Hematopoietic multipotent progenitor cell treated with erythropoietin and hydrocortisone succinate and interleukin-3 and kit ligand, for 4 days (in vitro differentiated cells): ENCODE data around the gene PALLD.
A peak's percentile ranks its signal among the peaks of the same experiment; 100 is the strongest.
"Not testable (repeated sequence)": the region's sequence is repeated elsewhere in the genome, so short reads cannot be mapped to it uniquely, and the experiment has no call there.

Experiments
- DNase-seq: peaks from one replicate; pipeline ENCODE4 v3.0.0-alpha.2; 2015

The PALLD gene

GRCh38 chr4:168496834-168497233, at the start of gene PALLD:
TSS of gene PALLD (plus strand) at chr4:168497052.
- DNase-seq = no peak

DNA sequence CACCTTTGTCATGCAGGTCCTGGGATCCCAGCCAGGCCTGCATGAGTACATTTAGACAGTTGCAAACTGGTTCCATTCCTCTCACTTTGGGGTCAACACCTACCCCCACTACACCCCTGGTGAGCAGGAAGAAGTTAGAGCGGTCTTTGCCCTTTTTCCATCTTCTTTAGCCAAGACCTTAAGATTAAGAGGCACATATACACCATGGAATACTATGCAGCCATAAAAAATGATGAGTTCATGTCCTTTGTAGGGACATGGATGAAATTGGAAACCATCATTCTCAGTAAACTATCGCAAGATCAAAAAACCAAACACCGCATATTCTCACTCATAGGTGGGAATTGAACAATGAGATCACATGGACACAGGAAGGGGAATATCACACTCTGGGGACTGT, 47.8 kb upstream of the PALLD start:
- not testable (repeated sequence) for DNase-seq

DNA sequence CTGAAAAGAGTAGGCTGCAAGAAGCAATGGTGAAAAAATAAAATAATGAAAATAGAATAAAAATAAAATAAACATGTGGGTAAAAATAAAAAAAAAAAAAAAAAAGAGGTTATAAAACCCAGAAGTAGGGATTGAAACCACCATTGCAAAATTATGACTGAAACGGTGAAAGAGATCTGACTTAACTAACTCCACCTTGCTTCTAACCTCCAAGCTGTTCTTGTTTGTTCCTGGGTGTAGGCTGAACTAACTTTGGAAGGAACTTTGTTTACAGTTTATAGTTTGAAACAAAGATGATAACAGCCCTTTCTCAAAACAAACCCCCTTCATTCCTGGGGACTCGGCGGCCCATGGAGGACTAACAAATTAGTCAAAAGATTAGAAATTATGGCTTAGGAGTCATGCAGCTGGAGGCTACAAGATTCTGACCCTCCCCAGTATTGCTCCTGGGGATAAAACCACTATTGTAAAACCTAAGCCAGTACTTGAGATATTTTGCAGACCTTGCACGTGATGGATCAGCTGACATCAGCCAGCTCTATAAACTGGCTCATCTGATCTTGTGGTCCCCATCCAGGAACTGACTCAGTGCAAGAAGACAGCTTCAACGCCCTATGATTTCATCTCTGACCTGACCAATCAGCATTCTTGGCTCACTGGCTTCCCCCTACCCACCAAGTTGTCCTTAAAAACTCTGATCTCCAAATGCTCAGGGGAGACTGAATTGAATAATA, 47.0 kb upstream of the PALLD start:
- DNase-seq = peak; percentile 57

- DNase-seq = no peak
Measured at GRCh38 chr4:168451331-168451730, 45.5 kb upstream of the PALLD start.

- DNase-seq = peak; percentile 22
Measured at GRCh38 chr4:168451744-168452390, 45.0 kb upstream of the PALLD start.

GRCh38 chr4:168453146-168453545, 43.7 kb upstream of the PALLD start:
- no peak for DNase-seq

- DNase-seq = not testable (repeated sequence)
Measured at GRCh38 chr4:168458256-168458655, 38.6 kb upstream of the PALLD start.

DNA sequence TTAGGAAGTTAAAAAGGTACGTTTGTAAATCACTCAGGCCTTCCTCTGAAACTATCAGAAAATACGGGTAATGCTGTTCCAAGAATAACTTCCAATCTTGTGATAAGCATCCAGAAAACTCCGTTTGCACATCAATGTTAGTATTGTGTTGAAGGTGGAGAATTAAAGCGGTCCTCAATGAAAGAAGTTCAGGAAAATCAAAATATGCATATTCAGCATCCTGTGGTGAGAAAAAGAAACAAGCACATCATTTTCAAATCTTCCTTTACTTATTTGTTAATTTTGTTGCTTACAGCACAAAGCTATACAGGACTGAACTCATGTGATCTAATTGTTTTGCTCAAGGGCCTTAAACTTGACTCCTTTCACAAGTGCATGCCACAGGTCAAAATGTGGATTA, 35.0 kb upstream of the PALLD start:
- no peak for DNase-seq

DNA sequence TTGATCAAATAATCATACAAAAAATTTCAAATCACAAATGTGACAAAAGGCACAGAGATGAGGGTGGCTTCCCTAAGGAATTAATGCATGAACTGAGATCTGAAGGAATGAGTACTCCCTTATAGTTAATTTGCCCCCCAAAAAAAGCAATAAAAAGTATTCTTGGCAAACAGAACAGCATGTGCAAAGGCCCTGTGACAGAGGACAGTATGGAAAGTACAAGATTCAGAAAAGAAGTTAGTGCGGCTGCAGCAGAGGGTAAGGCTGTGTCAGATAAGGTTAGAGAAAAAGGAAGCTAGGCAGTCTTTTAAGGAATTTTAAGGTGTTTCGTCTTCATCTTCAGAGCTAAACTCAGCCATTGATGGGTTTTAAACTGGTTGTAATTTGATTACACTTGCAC, 23.9 kb upstream of the PALLD start:
- DNase-seq = no peak

- DNase-seq = no peak
Measured at GRCh38 chr4:168474660-168475320, 22.1 kb upstream of the PALLD start.

GRCh38 chr4:168475745-168476144, 21.1 kb upstream of the PALLD start:
- peak; percentile 29 for DNase-seq

DNA sequence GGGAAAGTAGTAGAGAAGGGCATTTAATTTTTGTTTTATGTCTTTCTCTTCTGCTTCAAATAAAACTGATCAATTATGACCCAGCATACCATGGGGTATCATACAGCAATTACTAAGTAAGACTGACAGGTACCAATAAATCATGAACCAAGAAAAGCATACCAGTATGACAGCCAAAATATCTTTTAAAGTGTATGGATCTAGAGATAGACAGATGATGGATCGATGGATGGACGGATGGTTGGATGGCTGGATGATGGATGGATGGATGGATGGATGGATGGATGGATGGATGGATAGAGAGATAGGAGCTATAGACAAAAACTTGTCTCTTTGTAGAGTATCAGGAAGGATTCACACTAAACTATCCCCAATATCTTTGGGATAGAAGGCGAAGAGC, 18.0 kb upstream of the PALLD start:
- no peak for DNase-seq

DNA sequence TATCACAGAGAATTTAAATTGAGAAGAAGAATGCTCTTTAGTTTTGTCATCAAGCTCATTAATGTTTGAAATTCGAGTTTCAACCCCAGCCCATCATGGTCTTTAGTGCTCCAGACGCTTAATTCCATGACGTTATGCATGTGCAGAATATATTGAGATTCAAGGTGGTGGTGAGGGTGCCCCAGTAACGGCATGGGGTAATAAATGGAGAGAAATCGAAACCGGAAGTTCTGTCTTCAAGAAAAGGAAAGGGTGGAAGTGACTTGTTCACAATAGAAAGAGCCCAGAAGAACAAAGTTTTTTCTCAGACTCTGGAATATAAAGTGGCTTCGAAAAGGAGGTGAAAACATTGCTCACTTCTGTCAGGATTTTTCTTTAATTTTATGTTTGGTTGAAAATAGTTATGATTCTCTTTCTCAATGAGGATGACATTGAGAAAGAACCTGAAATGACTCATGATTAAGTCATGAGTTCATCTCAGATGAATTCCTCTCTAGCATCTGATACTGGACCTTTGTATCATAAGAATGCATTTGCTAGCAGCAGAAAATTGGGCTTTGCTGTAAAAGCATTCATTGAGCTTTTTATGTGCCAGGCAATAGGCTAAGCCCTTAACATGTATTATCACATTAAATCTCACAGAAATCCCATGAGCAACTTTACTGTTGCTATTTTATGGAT, 15.8 kb upstream of the PALLD start:
- peak; percentile 92 for DNase-seq

- DNase-seq = no peak
Measured at GRCh38 chr4:168483811-168484210, 13.0 kb upstream of the PALLD start.

GRCh38 chr4:168484626-168485025, 12.2 kb upstream of the PALLD start:
- DNase-seq = no peak

DNA sequence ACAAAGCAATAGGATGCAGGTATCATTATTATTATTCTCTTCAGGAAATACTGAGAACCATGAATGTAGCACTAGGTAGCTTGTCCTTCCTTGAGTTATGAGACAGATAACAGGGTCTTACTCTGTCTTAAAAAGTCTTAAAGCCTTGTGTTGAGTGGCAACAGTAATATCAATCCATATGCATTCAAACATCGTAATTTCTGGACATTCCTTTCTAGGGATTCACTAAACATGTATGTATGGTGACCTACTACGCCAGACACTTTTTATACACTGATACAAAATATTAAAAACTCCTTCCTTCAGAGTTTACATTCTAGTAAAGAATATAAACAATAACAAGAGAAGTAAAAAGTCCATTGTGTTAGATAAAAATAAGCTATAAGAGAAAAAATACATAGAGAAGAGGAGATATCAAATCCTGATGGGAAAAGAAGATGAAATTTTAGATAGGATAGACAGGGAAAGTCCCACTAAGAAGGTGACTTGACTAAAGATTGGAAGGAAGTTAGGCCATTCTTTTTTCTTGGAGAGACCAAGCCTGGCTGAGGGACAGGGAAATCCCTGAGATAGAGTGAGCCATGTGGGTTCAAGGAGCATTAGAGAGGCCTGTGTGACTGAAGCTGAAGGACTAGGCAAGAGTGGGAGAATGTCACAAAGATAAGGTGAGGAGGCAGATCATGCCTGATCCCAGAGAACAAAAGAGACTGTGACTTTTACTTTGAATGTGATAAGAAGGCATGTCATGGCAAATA, 11.5 kb upstream of the PALLD start:
- no peak for DNase-seq

GRCh38 chr4:168486912-168487281, 10.0 kb upstream of the PALLD start:
- peak; percentile 83 for DNase-seq

GRCh38 chr4:168487282-168488035, 9.4 kb upstream of the PALLD start:
- no peak for DNase-seq

DNA sequence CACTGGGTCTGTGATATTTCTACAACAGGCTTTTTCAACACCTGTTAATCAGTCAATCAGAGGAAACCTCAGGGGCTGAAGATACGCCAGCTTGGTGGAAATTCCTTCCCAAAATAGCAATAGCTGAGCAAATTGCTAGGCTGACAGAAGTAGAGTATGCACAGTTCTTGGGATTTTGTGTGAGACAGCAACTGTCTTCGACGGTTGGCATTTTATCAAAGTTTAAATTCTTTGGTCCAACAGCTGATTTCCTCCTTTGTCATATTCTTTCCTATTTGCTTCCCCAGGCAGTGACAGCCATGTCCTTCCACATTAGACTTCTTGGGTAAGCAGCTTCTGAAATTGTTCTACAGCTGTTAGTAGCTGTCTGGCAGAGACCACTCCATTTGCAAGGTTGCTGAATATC, 8.0 kb upstream of the PALLD start:
- peak; percentile 49 for DNase-seq

DNA sequence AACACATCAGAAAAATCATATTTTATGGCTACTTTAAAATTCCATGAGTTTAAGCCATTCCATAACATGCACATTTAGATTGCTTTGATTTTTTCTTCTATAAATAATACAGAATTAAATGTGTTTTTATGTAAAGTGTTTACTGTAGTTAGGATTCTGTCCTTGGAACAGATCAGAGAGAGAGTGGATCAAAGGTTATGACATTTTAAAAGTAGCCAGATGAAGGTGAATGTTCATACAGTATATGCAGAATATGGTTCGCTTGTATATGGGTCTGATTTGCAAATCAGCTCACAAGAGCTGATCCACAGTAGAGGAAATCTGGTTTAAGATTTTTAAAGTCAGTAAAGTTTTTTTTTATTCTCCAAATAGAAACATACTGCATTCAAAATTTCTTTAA, 7.2 kb upstream of the PALLD start:
- DNase-seq = no peak

DNA sequence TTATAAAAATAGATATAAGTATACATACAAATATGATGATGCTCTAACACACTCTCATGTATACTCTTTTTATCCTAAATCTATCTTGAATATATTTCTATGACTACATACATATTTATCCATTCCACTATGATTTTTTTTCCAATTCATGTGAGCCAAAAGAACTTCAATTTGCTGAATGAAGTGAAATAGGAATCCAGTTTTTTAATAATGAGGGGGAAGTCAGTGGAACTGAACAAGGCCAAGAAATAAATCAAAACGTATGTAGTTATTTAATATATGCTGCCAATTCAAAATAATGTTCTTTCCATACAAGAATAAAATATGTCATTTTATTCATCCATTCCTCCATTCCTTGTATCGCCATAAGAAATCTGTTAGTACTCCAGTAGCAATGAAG, 6.1 kb upstream of the PALLD start:
- DNase-seq = no peak

DNA sequence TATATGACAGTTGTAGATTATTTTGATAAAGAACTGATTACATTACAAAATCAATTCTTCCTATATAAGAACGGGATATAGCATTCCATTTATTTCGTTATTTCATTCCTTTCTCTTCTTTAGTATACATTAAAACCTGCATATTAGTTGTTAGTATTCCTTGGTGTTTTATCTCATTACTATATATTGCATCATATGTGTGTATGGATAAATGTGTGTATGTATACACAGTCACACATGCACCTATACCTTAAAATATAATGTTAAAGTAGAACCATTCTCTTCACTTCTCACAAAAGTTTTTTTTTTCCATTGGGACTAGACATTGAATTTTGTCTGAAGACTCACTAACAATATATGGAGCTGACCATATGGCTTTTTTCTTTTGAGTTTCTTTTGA, 5.3 kb upstream of the PALLD start:
- no peak for DNase-seq
